Measurements from ENCODE around the gene NUP188.
"Not testable (repeated sequence)": the region's sequence is repeated elsewhere in the genome, so short reads cannot be mapped to it uniquely, and the experiment has no call there.

NUP188 gene

DNA sequence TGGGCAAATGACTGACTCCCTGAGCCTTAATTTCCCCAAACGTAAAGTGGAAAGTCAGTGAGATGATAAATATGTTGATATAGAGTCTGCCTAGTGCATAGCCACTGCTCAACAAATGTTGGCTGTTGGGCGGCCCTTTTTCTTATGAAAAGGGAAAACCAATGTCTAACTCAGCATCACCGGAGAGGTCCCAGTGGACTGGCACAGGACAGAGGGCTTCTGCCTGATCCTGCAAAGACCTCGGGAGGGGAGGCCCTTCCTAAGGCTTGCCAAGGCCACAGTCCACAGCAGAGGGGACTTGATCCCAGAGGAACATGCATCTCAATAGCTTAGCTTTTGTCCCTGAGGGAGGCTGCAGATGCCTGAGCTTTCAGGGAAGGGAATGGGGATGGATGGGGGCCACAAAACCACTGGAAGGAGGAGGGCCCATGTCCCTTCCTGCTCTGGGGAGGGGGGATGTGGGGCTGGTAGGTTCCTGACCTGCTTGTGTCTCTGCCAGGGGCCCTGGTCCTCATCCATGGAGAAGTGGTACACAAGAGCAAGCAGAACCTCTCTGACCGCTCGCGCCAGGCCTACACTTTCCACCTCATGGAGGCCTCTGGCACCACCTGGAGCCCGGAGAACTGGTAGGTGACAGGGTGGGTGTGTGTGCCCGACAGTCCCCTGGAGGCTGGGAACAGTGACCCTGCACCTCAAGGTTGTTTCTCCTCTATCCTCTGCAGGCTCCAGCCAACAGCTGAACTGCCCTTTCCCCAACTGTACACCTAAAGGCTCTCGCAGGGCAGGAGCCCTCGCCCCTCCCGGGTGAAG, 6.3 kb upstream of the NUP188 start (continued):
- TF ChIP-seq, protein P1, sequence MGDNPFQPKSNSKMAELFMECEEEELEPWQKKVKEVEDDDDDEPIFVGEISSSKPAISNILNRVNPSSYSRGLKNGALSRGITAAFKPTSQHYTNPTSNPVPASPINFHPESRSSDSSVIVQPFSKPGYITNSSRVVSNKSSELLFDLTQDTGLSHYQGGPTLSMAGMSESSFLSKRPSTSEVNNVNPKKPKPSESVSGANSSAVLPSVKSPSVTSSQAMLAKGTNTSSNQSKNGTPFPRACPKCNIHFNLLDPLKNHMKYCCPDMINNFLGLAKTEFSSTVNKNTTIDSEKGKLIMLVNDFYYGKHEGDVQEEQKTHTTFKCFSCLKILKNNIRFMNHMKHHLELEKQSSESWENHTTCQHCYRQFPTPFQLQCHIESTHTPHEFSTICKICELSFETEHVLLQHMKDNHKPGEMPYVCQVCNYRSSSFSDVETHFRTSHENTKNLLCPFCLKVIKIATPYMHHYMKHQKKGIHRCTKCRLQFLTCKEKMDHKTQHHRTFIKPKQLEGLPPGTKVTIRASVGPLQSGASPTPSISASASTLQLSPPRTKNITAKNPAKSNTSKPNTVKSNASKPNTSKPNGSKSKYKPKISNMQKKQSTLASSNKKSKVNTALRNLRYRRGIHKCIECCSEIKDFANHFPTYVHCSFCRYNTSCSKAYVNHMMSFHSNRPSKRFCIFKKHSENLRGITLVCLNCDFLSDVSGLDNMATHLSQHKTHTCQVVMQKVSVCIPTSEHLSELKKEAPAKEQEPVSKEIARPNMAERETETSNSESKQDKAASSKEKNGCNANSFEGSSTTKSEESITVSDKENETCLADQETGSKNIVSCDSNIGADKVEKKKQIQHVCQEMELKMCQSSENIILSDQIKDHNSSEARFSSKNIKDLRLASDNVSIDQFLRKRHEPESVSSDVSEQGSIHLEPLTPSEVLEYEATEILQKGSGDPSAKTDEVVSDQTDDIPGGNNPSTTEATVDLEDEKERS (tag by site-specific recombination; IDR thresholded peaks at IDR 0.05): no peak
- TF ChIP-seq ZFP3 (tag by site-specific recombination; IDR thresholded peaks at IDR 0.05; ENCODE audit: low read depth): no peak
- no peak for TF ChIP-seq MYNN (tag by site-specific recombination; IDR thresholded peaks at IDR 0.05; ENCODE audit: borderline replicate concordance)
- no peak for TF ChIP-seq ZNF561 (tag by site-specific recombination; IDR thresholded peaks at IDR 0.05; ENCODE audit: borderline replicate concordance)
- TF ChIP-seq ZNF174 (tag by site-specific recombination; IDR thresholded peaks at IDR 0.05): no peak

DNA sequence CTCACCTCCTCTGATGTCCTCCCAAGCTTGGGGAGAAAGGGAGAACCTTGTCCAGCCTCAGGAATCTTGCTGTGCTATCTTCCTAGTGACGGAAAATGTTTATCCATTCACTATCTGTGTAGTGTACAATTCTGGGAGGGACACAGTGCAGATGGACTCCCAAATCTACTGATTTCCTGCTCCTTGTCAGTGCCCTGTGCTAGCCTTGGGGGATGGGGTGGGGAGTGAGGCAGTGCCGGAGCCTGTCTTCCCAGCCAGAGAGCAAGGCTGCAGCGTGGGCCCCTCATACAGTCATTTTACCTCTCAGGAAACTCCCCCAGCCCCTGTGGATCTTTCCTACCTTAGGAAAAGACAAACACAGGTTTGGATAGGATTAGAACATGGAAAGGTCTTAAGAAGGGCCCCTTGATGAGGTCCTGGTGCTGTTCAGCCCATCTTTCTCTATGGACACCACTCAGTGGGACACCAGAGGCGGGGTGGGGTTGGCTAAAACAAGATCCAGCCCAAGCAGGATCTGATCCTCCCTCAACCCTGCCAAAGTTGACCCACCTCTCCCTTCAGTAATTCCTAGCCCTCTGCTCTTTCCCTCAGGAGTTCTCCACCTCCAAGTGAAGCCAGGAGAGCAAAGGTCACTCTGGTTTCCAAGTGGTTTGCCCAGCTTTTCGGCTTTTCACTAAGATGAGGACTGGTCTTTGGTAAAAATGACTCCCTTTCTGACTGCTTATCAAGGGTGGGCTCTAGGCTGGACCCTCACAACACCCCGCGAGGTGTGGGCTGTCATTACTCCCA, 3.5 kb upstream of the NUP188 start:
- TF ChIP-seq ZNF223 (tag by site-specific recombination; IDR thresholded peaks at IDR 0.05) (no peak), ZNF366 (tag by site-specific recombination; conservative IDR thresholded peaks at IDR 0.05) (no peak), ZNF654 (tag by site-specific recombination; IDR thresholded peaks at IDR 0.05; ENCODE audit: low read depth) (no peak), ZNF423 (tag by site-specific recombination; IDR thresholded peaks at IDR 0.05) (no peak), ZNF596 (tag by site-specific recombination; IDR thresholded peaks at IDR 0.05) (no peak), ZNF610 (tag by site-specific recombination; IDR thresholded peaks at IDR 0.05; ENCODE audit: borderline replicate concordance) (no peak), ZBTB20 (tag by site-specific recombination; IDR thresholded peaks at IDR 0.05) (no peak), ZNF248 (tag by site-specific recombination; IDR thresholded peaks at IDR 0.05) (no peak), ZNF624 (tag by site-specific recombination; IDR thresholded peaks at IDR 0.05) (no peak), ZSCAN23 (tag by site-specific recombination; IDR thresholded peaks at IDR 0.05) (no peak), GLI2 (tag by site-specific recombination; IDR thresholded peaks at IDR 0.05; ENCODE audit: borderline replicate concordance, low read depth) (no peak), KLF10 (tag by site-specific recombination; IDR thresholded peaks at IDR 0.05) (no peak)
- TF ChIP-seq, protein P2, sequence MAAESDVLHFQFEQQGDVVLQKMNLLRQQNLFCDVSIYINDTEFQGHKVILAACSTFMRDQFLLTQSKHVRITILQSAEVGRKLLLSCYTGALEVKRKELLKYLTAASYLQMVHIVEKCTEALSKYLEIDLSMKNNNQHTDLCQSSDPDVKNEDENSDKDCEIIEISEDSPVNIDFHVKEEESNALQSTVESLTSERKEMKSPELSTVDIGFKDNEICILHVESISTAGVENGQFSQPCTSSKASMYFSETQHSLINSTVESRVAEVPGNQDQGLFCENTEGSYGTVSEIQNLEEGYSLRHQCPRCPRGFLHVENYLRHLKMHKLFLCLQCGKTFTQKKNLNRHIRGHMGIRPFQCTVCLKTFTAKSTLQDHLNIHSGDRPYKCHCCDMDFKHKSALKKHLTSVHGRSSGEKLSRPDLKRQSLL (tag by site-specific recombination; IDR thresholded peaks at IDR 0.05): no peak
- TF ChIP-seq, protein P3, sequence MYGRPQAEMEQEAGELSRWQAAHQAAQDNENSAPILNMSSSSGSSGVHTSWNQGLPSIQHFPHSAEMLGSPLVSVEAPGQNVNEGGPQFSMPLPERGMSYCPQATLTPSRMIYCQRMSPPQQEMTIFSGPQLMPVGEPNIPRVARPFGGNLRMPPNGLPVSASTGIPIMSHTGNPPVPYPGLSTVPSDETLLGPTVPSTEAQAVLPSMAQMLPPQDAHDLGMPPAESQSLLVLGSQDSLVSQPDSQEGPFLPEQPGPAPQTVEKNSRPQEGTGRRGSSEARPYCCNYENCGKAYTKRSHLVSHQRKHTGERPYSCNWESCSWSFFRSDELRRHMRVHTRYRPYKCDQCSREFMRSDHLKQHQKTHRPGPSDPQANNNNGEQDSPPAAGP (tag by site-specific recombination; IDR thresholded peaks at IDR 0.05): no peak
- POLR2A ChIA-PET: interaction anchor here (0.6 to 1.5 kb wide), 3 partner anchors 15 to 138 kb away, joined by 3 to 10 read pairs (median 3); no protein-coding TSS in a partner anchor
- CTCF ChIA-PET: interaction anchor here (0.6 to 9.1 kb wide), 4 partner anchors 15 to 451 kb away, joined by 3 to 48 read pairs (median 5); no protein-coding TSS in a partner anchor
- Histone ChIP-seq H3K4me3 (ENCODE audit: low read depth, low read length) (no peak overlapping the region), H3K27ac (ENCODE audit: extremely low read depth, low read depth, low read length) (no peak overlapping the region), H3K4me1 (ENCODE audit: control insufficient read depth, insufficient read depth, low read length) (no peaks in the 10 kb centered on the region), H3K36me3 (ENCODE audit: control insufficient read depth in 2 of 2, insufficient read depth in 1 of 2, low read length in 2 of 2) (peaks cover 0 to 12% of the 10 kb centered on the region in 2 experiments; a peak in 1 of 3 replicates), H3K9me3 (ENCODE audit: control insufficient read depth, insufficient read depth, low read depth, low read length) (no peaks in the 10 kb centered on the region)

DNA sequence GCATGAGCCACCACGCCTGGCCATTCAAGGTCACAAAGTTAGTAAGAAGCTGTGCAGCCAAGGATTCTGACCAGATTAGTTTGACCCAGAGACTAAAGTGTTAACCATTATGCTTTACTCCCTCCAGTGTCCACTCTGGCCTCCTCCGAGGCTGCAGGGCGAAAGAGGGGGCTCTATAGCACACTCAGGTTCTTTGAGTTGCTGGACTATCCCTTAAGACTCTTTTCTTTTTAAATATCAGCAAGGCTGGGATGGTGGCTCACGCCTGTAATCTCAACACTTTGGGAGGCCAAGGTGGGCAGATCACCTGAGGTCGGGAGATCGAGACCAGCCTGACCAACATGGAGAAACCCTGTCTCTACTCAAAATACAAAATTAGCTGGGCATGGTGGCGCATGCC, 2.5 kb upstream of the NUP188 start:
- H3K4me3 ChIP-seq (ENCODE audit: low read depth, low read length); POLR2A ChIA-PET; H3K27ac ChIP-seq (ENCODE audit: extremely low read depth, low read depth, low read length); H3K4me1 ChIP-seq (ENCODE audit: control insufficient read depth, insufficient read depth, low read length); H3K9me3 ChIP-seq (ENCODE audit: control insufficient read depth, insufficient read depth, low read depth, low read length): not testable (repeated sequence)
- CTCF ChIA-PET: interaction anchor here (2.6 kb wide), 1 partner anchor 16 kb away, joined by 8 read pairs; no protein-coding TSS in a partner anchor
- peaks cover 9 to 16% of the 10 kb centered on the region in 2 experiments; a peak in 2 of 3 replicates for H3K36me3 ChIP-seq (ENCODE audit: control insufficient read depth in 2 of 2, insufficient read depth in 1 of 2, low read length in 2 of 2)

All from HEK293 (cell line).